Hematopoietic multipotent progenitor cell treated with erythropoietin and hydrocortisone succinate and interleukin-3 and kit ligand, for 15 days (in vitro differentiated cells): ENCODE measurements around the gene CCSER2.
A peak's percentile ranks its signal among the peaks of the same experiment; 100 is the strongest.
"Not testable (repeated sequence)": the region's sequence is repeated elsewhere in the genome, so short reads cannot be mapped to it uniquely, and the experiment has no call there.

ENCODE experiments used
- DNase-seq: peaks from one replicate; pipeline ENCODE4 v3.0.0-alpha.2; 2015; ENCODE audit warnings: low spot score

The CCSER2 gene

GRCh38 chr10:84521468-84521867 lies 193.1 kb downstream of the CCSER2 start:
- DNase-seq: no peak

GRCh38 chr10:84522612-84523462 lies 194.4 kb downstream of the CCSER2 start:
- no peak for DNase-seq

- no peak for DNase-seq
These were observed 195.1 kb downstream of the CCSER2 start for GRCh38 chr10:84523526-84523925.

GRCh38 chr10:84524435-84524834 lies 196.0 kb downstream of the CCSER2 start:
- DNase-seq: no peak

GRCh38 chr10:84525120-84525806 lies 196.9 kb downstream of the CCSER2 start:
- no peak for DNase-seq

GRCh38 chr10:84525807-84526182 lies 197.4 kb downstream of the CCSER2 start:
- DNase-seq: not testable (repeated sequence)

- DNase-seq: not testable (repeated sequence)
These were observed 199.0 kb downstream of the CCSER2 start for GRCh38 chr10:84527386-84527785.

- DNase-seq: not testable (repeated sequence)
These were observed 200.1 kb downstream of the CCSER2 start for GRCh38 chr10:84528526-84528925.

GRCh38 chr10:84530724-84531325 lies 202.4 kb downstream of the CCSER2 start:
- no peak for DNase-seq

- DNase-seq: no peak
These were observed 203.0 kb downstream of the CCSER2 start for GRCh38 chr10:84531396-84531795.

- DNase-seq: no peak
These were observed 205.8 kb downstream of the CCSER2 start for GRCh38 chr10:84534168-84534567.

- DNase-seq: peak; percentile 78
These were observed 209.1 kb downstream of the CCSER2 start for GRCh38 chr10:84537447-84537931.

GRCh38 chr10:84538036-84538435 lies 209.6 kb downstream of the CCSER2 start:
- DNase-seq: no peak

GRCh38 chr10:84539216-84539615 lies 210.8 kb downstream of the CCSER2 start:
- DNase-seq: no peak

GRCh38 chr10:84540022-84540616 lies 211.7 kb downstream of the CCSER2 start:
- DNase-seq: no peak

GRCh38 chr10:84540617-84541288 lies 212.4 kb downstream of the CCSER2 start:
- DNase-seq: peak; percentile 48

- no peak for DNase-seq
These were observed 212.9 kb downstream of the CCSER2 start for GRCh38 chr10:84541289-84541637.

- no peak for DNase-seq
These were observed 214.4 kb downstream of the CCSER2 start for GRCh38 chr10:84542522-84543490.

GRCh38 chr10:84543948-84544347 lies 215.6 kb downstream of the CCSER2 start:
- no peak for DNase-seq

- DNase-seq: no peak
These were observed 217.3 kb downstream of the CCSER2 start for GRCh38 chr10:84545651-84546050.

- DNase-seq: no peak
These were observed 218.2 kb downstream of the CCSER2 start for GRCh38 chr10:84546609-84547008.
